NCI-H345 treated with DMSO at 0.1 percent for 48 hours (cell line): ENCODE measurements around the gene PRR11.
"Not testable (repeated sequence)": the region's sequence is repeated elsewhere in the genome, so short reads cannot be mapped to it uniquely, and the experiment has no call there.

ENCODE experiments used
- DNase-seq: peaks from one replicate; lab custom pipeline; 2025; ENCODE audit not compliant: unreplicated experiment; lab: John Stamatoyannopoulos, UW

The PRR11 gene

DNA sequence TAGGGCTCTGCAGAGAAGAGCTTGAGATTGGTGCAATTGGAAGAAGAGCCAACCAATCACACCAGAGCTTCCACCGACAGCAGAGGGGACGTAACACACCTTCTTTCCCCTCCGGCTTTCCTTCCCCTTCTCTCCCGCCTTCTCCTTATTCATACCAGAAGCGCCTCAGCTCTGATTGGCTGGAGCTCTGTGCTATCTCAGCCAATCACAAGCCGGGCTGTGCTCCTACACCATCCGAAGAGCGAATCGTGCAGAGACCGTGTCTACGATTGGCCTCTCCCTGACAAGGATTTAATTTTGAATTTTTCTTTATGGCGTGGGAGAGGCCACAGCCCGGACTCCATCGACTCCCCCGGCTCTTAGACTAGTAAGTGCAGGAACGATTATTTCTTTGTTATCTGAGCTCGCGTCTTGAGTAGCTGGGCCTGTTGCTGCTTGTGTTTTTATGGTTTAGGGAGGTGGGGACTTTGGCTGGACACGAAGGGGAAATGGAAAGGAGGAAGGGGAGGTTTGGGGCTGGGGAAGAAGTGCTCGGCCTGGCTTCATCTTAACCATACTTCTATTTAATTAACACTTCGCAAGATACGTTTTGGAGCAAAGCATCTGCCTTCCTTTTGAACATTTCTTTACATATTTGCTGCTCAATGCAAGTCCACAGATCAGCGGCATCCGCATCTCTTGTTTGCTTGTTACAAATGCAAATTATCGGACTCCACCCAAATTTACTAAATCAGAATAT, at the start of gene PRR11:
Gene PRR11 (plus strand): TSS at position 308 of the 739 bp plus-strand sequence. CDS start 14,007 bp downstream, outside the sequence.
- peak; percentile 99 for DNase-seq

DNA sequence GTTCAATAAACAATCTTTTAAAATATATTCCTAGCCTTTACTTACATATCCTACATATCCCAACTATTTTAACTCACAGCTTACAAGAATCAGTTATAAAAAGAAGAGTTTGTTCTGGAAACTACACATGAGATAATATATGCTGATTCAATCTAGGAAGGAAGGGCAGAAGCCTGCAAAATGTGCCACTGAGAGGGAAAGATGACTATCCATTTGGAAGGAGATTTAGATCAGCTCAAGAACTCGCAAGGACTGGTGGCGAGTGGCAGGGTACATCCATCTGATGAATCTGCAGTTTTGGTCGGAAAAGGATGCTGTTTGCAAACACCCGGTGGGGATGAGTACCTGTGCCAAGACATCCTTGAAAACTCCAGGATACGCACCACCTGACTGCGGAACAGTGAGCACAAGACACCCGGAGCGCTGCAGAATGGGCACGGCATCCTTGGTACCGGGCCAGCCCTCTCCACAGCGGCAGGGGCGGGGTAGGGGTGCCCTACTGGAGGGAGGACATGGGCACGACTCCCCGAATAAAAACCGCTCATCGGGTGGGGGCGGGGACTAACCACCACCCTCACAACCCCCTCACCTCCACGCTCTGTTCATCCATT, 49.6 kb upstream of the PRR11 start:
- peak; percentile 45 for DNase-seq

DNA sequence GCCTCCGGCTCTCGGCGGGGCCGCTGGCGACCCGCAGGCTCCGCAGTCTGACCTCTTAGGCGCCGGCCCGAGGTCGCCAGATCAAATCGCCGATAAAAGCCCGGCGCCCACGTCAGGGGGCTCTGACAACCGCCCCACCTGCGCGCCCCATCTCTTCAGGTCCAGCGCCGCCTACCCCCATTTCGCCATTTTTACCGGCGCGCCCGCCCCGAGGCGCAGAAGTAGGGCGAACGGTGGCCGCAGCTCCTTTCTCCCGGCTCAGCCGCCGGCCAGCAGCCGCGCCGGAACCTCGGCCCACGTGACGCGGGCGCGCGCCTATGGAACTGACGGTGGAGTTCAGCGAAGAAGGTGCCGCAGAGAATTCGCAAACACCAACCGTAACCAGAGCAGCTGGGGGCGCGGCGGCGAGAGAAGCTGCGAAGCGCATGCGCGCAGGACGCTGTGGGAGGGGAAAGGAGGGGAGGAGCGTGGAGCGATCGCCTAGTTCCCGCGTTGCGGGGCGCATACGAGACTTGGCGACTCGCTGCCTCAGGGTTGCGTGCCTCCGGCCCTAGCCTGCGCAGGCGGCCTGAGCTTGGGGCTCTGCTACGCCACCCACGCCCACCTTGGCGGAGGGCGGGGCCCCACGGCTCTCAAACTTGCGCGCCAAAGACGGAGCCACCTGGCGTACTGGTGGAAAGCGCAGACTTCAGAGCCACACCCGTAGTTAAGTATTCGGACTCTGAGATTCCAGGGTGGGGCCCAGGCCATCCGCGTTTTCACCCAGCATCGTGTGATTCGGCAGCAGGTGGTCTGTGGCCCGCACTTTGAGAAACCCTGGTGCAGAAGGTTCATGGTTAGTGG, 48.9 kb upstream of the PRR11 start, which contains the start of gene TRIM37:
Gene TRIM37 (minus strand): TSS at position 418 of the 843 bp plus-strand sequence. CDS start 419 bp downstream, outside the sequence.
- DNase-seq = peak; percentile 97

DNA sequence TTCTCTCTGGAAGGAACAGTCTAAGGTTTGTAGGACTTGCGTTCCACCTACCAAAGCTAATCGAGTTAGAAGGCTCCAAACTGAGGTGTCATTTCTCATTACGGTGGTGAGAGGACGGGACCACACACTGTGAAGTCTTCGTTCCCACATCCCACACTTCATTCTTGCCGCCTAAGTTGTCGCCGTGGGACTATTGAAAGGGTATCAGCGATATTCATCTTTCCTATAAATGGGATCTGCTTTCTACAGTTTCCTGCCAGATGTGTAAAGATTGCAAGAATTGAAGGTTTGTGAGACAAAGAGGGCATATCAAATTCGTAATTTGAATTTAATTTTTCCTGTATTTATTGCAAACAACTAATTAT, 48.3 kb upstream of the PRR11 start:
- no peak for DNase-seq

DNA sequence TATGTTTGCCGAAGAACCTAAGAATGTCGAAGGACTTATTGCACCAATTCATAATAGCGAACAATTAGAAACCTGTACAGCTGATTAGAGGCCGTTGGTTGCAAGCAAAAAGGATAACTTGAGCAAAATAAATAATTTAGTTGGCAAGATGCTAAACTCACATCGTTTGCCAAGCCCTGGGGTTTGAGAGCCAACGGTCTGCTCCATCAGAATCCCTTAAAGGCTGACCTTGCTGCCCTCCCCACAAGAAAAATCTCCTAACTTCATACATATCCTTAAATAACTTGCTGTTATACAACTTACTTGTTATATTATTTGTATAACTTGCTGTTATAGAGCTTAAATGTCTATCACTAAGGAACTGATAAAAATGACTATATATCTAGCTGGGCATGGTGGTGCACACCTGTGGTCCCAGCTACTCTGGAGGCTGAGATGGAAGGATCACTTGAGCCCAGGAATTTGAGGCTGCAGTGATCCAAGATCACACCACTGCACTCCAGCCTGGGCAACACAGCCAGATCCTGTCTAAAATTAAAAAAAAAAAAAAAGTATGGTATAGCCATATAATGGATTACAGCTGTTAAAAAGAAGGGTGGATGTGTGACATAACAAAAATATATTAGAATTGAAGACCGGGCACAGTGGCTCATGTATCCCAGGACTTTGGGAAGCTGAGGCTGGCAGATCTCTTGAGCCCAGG, 47.0 kb upstream of the PRR11 start:
- DNase-seq = no peak

DNA sequence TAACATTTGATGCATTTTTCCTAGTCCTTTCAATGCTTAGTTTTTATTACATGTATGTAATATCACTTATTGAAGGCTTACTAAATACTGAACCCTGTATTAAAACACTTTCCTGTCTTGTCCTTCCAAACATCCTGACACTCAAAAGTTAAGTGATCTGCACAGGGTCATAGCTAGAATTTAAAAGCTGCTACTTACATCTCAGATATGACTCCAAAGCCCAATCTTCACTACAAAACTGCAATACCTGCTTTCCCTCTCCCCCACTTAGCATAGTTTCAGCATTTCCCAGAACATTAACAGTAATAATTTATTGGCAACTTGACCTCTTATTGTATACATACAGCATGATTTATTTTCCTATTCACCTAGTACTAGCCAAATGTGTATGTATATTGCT, 44.6 kb upstream of the PRR11 start:
- no peak for DNase-seq

DNA sequence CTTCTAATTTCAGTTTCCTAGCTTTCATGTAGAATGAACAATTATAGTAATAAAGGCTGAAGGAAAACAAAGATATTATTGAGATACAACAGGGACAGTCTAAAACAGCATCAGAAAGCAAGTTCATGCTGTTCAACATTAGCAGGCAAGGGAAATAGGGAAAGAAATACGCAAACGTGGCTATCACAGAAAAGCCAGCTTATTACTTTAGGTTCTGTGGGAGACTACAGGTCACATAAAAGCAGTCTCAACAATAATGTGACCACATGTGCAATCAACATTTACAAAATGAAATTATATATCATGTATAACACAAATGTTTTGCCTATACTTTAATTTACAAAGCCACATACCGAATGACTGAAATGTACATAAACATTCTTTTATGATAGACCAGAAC, 44.0 kb upstream of the PRR11 start:
- no peak for DNase-seq

DNA sequence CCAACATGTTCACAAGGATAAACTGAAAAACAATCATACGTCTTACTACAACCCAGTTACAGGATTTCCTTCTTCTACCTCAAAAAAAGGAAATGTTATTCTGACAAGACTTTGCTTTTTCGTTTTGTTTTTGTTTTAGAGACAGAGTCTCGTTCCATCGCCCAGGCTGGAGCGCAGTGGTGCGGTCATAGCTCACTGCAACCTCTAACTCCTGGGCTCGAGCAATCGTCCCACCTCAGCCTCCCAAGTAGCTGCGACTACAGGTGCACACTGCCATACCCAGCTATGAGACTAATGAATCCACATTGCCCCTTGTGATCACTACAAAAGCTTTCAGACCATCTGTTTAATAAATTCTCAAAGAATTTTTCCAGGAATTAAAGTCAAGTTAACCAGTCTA, 40.1 kb upstream of the PRR11 start:
- no peak for DNase-seq

DNA sequence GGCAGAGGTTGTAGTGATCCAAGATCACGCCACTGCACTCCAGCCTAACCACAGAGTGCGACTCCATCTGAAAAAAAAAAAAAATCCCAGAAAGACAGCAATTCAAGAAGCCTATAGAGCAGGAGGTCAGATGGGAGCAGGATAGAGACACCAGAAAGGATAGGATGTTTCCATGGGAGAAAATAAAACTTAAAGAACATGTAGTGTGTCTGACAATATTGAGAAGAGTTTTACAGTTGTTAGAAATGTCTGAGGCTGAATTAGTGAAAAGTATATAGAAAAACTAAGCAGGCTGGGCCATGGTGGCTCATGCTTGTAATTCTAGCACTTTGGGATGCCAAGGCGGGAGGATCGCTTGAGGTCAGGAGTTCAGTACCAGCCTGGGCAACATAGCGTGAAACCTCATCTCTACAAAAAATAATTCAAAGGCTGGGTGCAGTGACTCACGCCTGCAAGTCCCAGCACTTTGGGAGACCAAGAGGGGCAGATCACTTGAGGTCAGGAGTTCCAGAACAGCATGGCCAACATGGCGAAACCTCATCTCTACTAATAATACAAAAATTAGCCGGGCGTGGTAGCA, 33.6 kb upstream of the PRR11 start:
- DNase-seq = no peak

DNA sequence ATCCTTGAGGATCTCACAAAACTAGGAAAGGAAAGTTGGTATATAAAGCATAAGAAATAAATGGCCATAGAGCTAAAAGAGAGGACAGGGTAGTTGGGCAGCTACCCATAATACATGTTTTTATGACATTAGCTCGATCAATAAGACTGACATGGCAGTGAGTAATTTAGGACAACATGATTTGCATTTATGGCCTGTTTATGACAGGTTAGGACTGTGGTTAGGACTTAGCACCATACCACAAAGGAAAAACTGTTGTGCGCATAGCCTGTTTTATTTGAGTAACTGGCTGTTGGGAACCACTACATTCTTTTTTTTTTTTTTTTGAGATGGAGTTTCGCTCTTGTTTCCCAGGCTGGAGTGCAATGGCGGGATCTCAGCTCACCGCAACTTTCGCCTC, 30.9 kb upstream of the PRR11 start:
- DNase-seq = no peak

DNA sequence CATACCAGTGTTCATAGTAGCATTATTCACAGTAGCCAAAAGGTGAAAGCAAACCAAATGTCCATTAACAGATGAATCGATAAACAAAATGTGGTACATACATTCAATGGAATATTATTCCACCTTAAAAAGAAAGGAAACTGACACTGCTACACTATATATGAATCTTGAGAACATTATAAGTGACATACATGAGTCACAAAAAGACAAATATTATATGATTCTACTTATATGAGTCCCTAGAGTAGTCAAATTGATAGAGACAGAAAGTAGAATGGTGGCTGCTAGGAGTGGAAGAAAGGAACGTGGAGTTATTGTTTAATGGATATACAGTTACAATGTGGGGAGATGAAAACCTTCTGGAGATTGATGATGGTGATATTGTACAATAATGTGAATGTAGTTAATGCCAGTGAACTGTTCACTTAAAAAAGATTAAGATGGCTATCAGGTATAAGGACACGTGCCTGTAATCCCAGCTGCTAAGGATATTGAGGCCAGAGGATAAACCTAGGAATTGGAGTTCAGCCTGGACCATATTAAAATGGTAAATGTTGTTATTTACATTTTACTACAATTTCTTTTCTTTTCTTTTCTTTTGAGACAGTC, 28.6 kb upstream of the PRR11 start:
- DNase-seq = no peak

DNA sequence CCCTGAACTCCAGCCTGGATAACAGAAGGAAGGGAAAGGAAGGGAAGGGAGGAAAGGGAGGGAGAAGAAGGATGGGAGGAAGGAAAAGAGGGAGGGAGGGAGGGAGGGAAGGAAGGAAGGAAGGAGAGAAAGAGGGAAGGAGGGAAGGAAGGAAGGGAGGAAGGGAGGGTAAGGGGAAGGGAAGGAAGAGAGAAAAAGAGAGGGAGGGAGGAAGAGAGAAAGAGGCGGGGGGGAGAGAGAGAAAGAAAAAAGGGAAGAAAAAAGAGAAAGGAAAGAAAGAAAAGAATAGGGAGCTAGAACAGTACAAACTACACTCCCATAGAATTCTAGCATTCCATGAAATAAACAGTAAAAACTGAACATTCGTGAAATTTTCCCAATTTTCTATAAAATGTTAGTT, 25.7 kb upstream of the PRR11 start:
- no peak for DNase-seq

DNA sequence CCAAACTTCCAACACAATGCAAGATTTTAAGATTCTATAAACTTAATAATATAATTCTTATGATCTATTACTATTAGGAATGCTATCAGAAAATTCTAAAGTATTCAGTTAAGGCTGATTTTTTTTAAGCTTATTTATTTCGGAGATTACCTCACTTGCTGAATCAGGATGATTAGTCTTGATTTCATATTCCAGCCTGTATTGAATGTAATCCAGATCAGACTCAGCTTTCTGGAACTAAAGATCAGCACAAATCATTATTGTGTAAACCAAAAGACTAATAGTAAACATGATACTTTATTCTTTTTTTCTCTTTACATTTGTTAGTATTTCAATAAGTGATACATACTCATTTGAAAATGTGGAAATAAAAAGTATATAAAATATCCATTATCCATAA, 24.4 kb upstream of the PRR11 start:
- DNase-seq = no peak

DNA sequence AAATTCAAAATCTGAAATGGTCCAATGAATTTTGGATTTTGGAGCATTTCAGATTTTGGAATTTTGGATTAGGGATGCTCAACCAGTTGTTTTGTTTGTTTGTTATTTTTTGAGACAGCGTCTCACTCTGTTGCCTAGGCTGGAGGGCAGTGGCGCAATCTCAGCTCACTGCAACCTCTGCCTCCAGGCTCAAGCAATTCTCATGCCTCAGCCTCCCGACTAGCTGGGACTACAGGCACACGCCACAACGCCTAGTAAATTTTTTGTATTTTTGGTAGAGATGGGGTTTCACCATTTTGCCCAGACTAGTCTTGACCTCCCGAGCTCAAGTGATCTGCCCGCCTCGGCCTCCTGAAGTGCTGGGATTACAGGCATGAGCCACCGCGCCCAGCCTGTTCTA, 17.2 kb upstream of the PRR11 start:
- not testable (repeated sequence) for DNase-seq

DNA sequence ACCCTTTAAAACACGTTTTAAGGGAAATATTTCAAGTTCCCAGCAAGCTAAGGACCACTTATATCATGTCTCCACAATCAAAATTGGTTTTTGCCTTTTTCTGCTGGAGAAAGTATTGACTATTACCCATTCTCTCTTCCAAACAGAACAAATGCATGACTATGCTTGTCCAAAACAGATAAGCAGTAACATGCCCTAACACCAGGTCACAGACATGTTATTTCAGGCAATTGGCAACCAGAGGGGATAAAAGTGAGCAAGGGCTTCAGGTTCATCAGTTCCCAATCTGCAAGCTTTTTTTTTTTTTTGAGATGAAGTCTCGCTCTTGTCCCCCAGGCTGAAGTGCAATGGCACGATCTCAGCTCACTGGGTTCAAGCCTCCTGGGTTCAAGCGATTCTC, 15.6 kb upstream of the PRR11 start:
- no peak for DNase-seq

DNA sequence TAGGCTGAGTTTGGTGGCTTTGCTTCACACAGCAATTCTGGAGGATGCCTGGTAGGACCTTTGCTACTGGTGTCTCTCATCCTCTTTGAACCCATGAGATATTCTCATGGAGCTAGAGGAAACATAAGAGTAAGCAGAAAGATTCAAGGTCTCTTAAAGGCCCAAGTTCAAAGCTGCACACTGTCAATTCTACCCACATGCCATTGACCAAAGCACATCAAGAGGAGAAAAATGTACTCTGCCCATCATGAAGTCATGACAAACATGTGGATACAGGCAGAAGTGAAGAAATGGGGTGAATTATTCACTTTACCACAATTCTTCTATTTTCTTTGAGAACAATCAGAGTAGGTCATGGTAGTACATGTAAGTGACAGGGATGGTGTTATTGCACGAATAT, 13.7 kb upstream of the PRR11 start:
- no peak for DNase-seq

DNA sequence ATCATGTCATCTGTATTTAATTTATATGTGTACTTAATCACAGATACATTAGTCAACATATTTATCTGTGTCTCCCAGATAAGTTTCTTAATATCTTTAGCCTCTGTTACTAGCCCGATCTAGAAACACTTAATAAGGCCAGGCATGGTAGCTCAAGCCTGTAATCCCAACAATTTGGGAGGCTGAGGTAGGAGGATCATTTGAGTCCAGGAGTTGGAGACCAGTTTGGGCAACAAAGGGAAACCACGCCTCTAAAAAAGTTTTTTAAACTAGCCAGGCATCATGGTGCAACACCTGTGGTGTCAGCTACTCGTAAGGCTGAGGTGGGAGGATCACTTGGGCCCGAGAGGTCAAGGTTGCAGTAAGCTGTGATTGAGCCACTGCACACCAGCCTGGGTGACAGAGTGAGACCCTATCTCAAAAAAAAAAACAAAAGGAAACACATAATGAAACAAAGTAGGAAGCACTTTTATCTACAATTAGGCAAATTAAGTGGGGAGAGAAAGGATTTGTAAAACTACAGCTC, 9.9 kb upstream of the PRR11 start:
- no peak for DNase-seq

DNA sequence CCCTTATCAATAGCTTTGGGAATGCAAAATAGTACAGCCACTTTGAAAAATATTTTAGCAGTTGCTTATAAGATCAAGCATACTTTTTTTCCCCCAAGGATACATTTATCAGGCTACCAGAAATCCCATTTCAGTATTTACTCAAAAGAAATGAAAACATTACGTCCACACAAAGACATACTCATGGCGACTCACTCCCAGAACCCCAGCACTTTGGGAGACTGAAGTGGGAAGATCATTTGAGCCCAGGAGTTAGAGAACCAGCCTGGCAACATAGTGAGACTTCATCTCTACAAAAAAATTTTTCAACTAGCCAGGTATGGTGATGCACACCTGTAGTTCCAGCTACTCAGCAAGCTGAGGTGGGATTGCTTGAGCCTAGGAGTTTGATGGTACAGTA, 6.5 kb upstream of the PRR11 start:
- DNase-seq = no peak

DNA sequence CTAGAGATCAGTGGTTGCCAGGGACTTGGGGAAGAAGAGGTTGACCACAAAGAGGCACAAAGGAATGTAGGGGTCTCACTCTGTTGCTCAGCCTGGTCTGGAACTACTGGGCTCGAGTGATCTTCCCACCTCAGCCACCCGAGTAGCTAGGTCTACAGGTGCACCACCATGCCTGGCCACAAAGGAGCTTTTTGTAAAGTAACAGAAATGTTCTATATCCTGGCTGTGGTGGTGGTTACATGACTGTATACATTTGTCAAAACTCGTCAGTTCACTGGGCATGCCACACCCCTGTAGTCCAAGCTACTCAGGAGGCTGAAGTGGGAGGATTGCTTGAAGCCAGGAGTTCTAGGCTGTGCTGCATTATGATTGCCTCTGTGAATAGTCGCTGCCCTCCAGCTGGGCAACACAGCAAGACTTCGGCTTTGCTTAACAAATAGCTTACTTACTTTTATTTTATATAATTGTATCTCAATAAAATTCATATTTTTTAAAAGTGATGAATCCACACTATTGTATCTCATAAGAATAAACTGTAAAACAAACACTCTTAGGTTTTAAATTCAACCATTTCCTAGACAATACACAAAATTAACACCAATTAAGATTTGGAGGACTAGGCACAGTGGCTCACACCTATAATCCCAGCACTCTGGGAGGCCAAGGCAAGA, 5.6 kb upstream of the PRR11 start:
- DNase-seq = no peak

DNA sequence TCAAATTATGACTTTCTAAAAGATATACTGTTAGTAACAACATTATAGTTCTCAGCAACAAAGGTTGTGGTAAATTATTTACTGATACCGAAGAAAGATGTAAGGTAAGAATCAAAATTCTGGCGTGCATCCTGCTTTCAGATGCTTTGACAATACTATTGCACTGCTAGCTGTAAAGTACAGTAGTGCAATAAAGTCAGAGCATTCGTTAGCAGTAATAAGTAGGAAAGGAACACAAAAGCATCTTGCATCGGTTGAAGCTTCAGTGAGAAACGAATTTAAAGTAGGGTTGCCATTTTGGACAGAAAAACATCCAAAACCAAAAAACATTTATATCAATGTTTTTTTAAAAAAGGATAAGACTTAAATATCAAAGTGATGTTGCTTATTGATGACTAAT, 4.5 kb upstream of the PRR11 start:
- DNase-seq = no peak
